Neural cell (in vitro differentiated cells): Measurements from ENCODE around the gene RHOBTB1. TPM values are rescaled to one million over a fixed set of nuclear protein-coding genes. Genes with fewer than 3 reads are reported as not detected.

Source experiments
- H2AFZ ChIP-seq: fragments of 200-600, 300-800 bp; sonication (generic), shearing (Covaris generic); 2 replicates; pipeline ENCODE4 v1.6.0; 2014; ENCODE audit warnings: low read depth, mild to moderate bottlenecking, antibody characterized with exemption, low read length, moderate library complexity
- H3F3A ChIP-seq: fragments of 200-600 bp; shearing (Covaris generic); 2 replicates; pipeline ENCODE4 v1.6.1; 2016; ENCODE audit warnings: mild to moderate bottlenecking, moderate library complexity, mixed read lengths, antibody characterized with exemption, low read length; ENCODE audit not compliant: insufficient read depth, poor library complexity, severe bottlenecking
- H3K27ac ChIP-seq: fragments of 200-600, 300-800 bp; sonication (generic), shearing (Covaris generic); 2 replicates; pipeline ENCODE4 v1.5.1; 2014; ENCODE audit warnings: mild to moderate bottlenecking, low read length, moderate library complexity
- H3K27me3 ChIP-seq: fragments of 300-800, 200-600 bp; sonication (generic), shearing (Covaris generic); 2 replicates; pipeline ENCODE4 v1.6.0; 2014; ENCODE audit warnings: mild to moderate bottlenecking, low read depth, low read length, moderate library complexity; ENCODE audit not compliant: insufficient read depth
- H3K36me3 ChIP-seq: fragments of 300-800, 200-600 bp; sonication (generic), shearing (Covaris generic); 2 replicates; pipeline ENCODE4 v1.5.1; 2014; ENCODE audit warnings: mild to moderate bottlenecking, antibody characterized with exemption, low read length, moderate library complexity; ENCODE audit not compliant: insufficient read depth
- H3K4me2 ChIP-seq: fragments of 300-800, 200-600 bp; sonication (generic), shearing (Covaris generic); 2 replicates; pipeline ENCODE4 v1.6.0; 2014; ENCODE audit warnings: mild to moderate bottlenecking, low read length
- H3K4me3 ChIP-seq: fragments of 300-800, 200-600 bp; sonication (generic), shearing (Covaris generic); 2 replicates; pipeline ENCODE4 v1.5.1; 2014; ENCODE audit warnings: mild to moderate bottlenecking, low read length, moderate library complexity
- H3K79me2 ChIP-seq: fragments of 200-600 bp; shearing (Covaris generic); replicated peaks from 2 replicates; pipeline ENCODE4 v1.6.0; 2014; ENCODE audit warnings: mild to moderate bottlenecking, low read length, moderate library complexity; ENCODE audit not compliant: insufficient read depth
- H3K9ac ChIP-seq: fragments of 300-800, 200-600 bp; sonication (generic), shearing (Covaris generic); 2 replicates; pipeline ENCODE4 v1.6.1; 2016; ENCODE audit warnings: mild to moderate bottlenecking, low read length, mixed read lengths
- H3K9me2 ChIP-seq: fragments of 200-600 bp; shearing (Covaris generic); 2 replicates; pipeline ENCODE4 v1.6.1; 2016; ENCODE audit warnings: mild to moderate bottlenecking, low read length, mixed read lengths; ENCODE audit not compliant: insufficient read depth
- H3K9me3 ChIP-seq: fragments of 200-600, 300-800 bp; sonication (generic), shearing (Covaris generic); 2 replicates; pipeline ENCODE4 v1.6.1; 2016; ENCODE audit warnings: mild to moderate bottlenecking, mixed run types, low read length, moderate library complexity, mixed read lengths
- H4K20me1 ChIP-seq: fragments of 200-600 bp; shearing (Covaris generic); 2 replicates; pipeline ENCODE4 v1.6.1; 2016; ENCODE audit warnings: mild to moderate bottlenecking, mixed run types; ENCODE audit not compliant: insufficient read depth
- CTCF ChIP-seq: fragments of 450-650 bp; IDR thresholded peaks from 2 replicates; pipeline ENCODE4 v1.5.1; 2014; ENCODE audit warnings: antibody characterized with exemption, mild to moderate bottlenecking, moderate library complexity; ENCODE audit not compliant: poor library complexity, severe bottlenecking
- EP300 ChIP-seq: fragments of 450-650 bp; conservative IDR thresholded peaks from 2 replicates; pipeline ENCODE4 v1.6.1; 2014; ENCODE audit warnings: antibody characterized with exemption, mild to moderate bottlenecking, moderate library complexity; ENCODE audit not compliant: poor library complexity, severe bottlenecking
- EZH2 ChIP-seq: fragments of 200-600, 300-800 bp; shearing (Covaris generic), sonication (generic); IDR thresholded peaks from 2 replicates; pipeline ENCODE4 v1.6.1; 2014; ENCODE audit warnings: antibody characterized with exemption, low read length, borderline replicate concordance, mild to moderate bottlenecking; ENCODE audit not compliant: insufficient read depth, poor library complexity, severe bottlenecking
- MXI1 ChIP-seq: fragments of 450-650 bp; conservative IDR thresholded peaks from 2 replicates; pipeline ENCODE4 v1.6.1; 2014; ENCODE audit warnings: antibody characterized with exemption, mild to moderate bottlenecking; ENCODE audit not compliant: poor library complexity, severe bottlenecking
- POLR2AphosphoS5 ChIP-seq: IDR thresholded peaks from 2 replicates; pipeline ENCODE4 v1.6.1; 2012
- RAD21 ChIP-seq: fragments of 450-650 bp; conservative IDR thresholded peaks from 2 replicates; pipeline ENCODE4 v1.6.1; 2014; ENCODE audit warnings: antibody characterized with exemption, mild to moderate bottlenecking, moderate library complexity
- REST ChIP-seq: IDR thresholded peaks from 2 replicates; pipeline ENCODE4 v1.6.1; 2012; ENCODE audit warnings: borderline replicate concordance
- SMC3 ChIP-seq: fragments of 450-650 bp; conservative IDR thresholded peaks from 2 replicates; pipeline ENCODE4 v1.6.1; 2014; ENCODE audit warnings: antibody characterized with exemption, mild to moderate bottlenecking, moderate library complexity; ENCODE audit not compliant: poor library complexity
- TAF1 ChIP-seq: IDR thresholded peaks from 2 replicates; pipeline ENCODE4 v1.6.1; 2012; ENCODE audit warnings: low read depth
- polyA plus RNA-seq: library from polyadenylated mRNA; depleted of rRNA; stranded (reverse); fragments of >200 nt; gene quantifications from 2 replicates; pipeline ENCODE4 v1.2.3, GENCODE V29; 2014

RHOBTB1 gene
- polyA plus RNA-seq, 1 donor from 2014 or later = 10.5 TPM

- Histone ChIP-seq H3K27ac (no peak overlapping the region), H3K9me2 (no peaks in the 10 kb centered on the region), H3K27me3 (no peaks in the 10 kb centered on the region), H2AFZ (no peak overlapping the region), H3K36me3 (no peaks in the 10 kb centered on the region), H4K20me1 (no peaks in the 10 kb centered on the region), H3K9ac (no peak overlapping the region), H3K9me3 (no peaks in the 10 kb centered on the region), H3K4me2 (no peak overlapping the region), H3K4me3 (no peak overlapping the region), H3F3A (no peaks in the 10 kb centered on the region), H3K79me2 (no peaks in the 10 kb centered on the region)
- no peak for TF ChIP-seq TAF1
- TF ChIP-seq CTCF = no peak
- TF ChIP-seq EZH2 = no peak
- no peak for TF ChIP-seq EP300
- TF ChIP-seq MXI1 = no peak
- no peak for TF ChIP-seq SMC3
- no peak for TF ChIP-seq REST
- no peak for TF ChIP-seq POLR2AphosphoS5
- TF ChIP-seq RAD21 = no peak
These were observed 94.2 kb downstream of the RHOBTB1 start for GRCh38 chr10:60849740-60850139.

DNA sequence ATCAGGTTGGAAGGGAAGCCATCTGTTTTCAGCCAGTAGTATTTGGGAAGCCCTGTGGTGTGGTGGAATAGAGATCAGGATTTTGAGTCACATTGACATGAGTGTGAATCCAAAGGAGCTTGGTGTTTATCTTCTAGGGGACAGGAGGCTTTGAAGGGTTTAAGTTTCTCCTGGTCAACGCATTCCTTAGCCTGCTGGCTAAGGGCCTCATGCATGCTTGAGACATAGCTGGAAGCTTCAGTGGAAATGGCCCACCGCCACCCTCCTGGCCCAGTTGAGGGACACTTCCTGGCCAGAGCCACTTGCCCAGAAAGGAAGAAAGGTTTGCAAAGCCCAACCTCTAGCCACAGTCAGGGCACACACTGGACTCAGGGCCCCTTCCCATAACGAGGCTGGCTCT, 94.8 kb downstream of the RHOBTB1 start:
- Histone ChIP-seq H3K79me2 (no peaks in the 10 kb centered on the region), H3K9ac (no peak overlapping the region), H3K4me3 (no peak overlapping the region), H3K27ac (no peak overlapping the region), H3K36me3 (no peaks in the 10 kb centered on the region), H3F3A (no peaks in the 10 kb centered on the region), H2AFZ (no peak overlapping the region), H3K9me3 (no peaks in the 10 kb centered on the region), H3K27me3 (no peaks in the 10 kb centered on the region), H4K20me1 (no peaks in the 10 kb centered on the region), H3K4me2 (no peak overlapping the region), H3K9me2 (no peaks in the 10 kb centered on the region)
- TF ChIP-seq EZH2 (no peak), TAF1 (no peak), MXI1 (no peak)

GRCh38 chr10:60848680-60849079, 95.3 kb downstream of the RHOBTB1 start:
- no peak for TF ChIP-seq EZH2
- TF ChIP-seq REST = no peak
- TF ChIP-seq POLR2AphosphoS5 = no peak

More at GRCh38 chr10:60848680-60849079, 95.3 kb downstream of the RHOBTB1 start:
- no peaks in the 10 kb centered on the region for H4K20me1 ChIP-seq
- no peak overlapping the region for H3K9ac ChIP-seq
- no peaks in the 10 kb centered on the region for H3K9me2 ChIP-seq
- no peaks in the 10 kb centered on the region for H3K36me3 ChIP-seq
- H3K4me2 ChIP-seq = no peak overlapping the region
- H3K27me3 ChIP-seq = no peaks in the 10 kb centered on the region
- no peaks in the 10 kb centered on the region for H3K79me2 ChIP-seq
- no peaks in the 10 kb centered on the region for H3K9me3 ChIP-seq
- no peak overlapping the region for H3K27ac ChIP-seq
- no peak overlapping the region for H3K4me3 ChIP-seq
- no peak overlapping the region for H2AFZ ChIP-seq
- H3F3A ChIP-seq = no peaks in the 10 kb centered on the region
